Measurements from ENCODE around the gene XDH. TPM values are rescaled to one million over a fixed set of nuclear protein-coding genes. Genes with fewer than 3 reads are reported as not detected.

The XDH gene
- total and polyA plus RNA-seq, 12 donors, result 0.01 to 0.16 (median 0.08) TPM; not detected in 7

- ATAC-seq (no peak), DNase-seq (no peak)
- H3K27ac ChIP-seq, result no peak overlapping the region
- H3K4me1 ChIP-seq, result no peaks in the 10 kb centered on the region
- no peaks in the 10 kb centered on the region for H3K27me3 ChIP-seq
- intact Hi-C loops (cut with DNase I), result no loop called here
- TF ChIP-seq, protein P1, sequence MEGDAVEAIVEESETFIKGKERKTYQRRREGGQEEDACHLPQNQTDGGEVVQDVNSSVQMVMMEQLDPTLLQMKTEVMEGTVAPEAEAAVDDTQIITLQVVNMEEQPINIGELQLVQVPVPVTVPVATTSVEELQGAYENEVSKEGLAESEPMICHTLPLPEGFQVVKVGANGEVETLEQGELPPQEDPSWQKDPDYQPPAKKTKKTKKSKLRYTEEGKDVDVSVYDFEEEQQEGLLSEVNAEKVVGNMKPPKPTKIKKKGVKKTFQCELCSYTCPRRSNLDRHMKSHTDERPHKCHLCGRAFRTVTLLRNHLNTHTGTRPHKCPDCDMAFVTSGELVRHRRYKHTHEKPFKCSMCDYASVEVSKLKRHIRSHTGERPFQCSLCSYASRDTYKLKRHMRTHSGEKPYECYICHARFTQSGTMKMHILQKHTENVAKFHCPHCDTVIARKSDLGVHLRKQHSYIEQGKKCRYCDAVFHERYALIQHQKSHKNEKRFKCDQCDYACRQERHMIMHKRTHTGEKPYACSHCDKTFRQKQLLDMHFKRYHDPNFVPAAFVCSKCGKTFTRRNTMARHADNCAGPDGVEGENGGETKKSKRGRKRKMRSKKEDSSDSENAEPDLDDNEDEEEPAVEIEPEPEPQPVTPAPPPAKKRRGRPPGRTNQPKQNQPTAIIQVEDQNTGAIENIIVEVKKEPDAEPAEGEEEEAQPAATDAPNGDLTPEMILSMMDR (IDR thresholded peaks at IDR 0.05), result no peak
- H3K9me3 ChIP-seq, result peaks cover 0 to 48% (median 26%) of the 10 kb centered on the region in 11 donors
- no peaks in the 10 kb centered on the region for H3K36me3 ChIP-seq
- WGBS, 2 donors, result 86 to 93% methylated on average over 3 of the region's 3 CpGs
- H3K4me3 ChIP-seq, result no peak overlapping the region
Observed at GRCh38 chr2:31421634-31422033, 7.1 kb upstream of the XDH start.

GRCh38 chr2:31420936-31421335 lies 6.4 kb upstream of the XDH start:
- TF ChIP-seq, protein P1 (IDR thresholded peaks at IDR 0.05), result no peak
- H3K27ac ChIP-seq, result no peak overlapping the region
- no peak for ATAC-seq
- H3K4me3 ChIP-seq, result no peak overlapping the region
- peaks cover 0 to 48% (median 26%) of the 10 kb centered on the region in 11 donors for H3K9me3 ChIP-seq
- DNase-seq, result no peak
- intact Hi-C loops (cut with DNase I), result no loop called here
- no peaks in the 10 kb centered on the region for H3K27me3 ChIP-seq
- WGBS, 2 donors, result 54 to 73% methylated on average over 1 of the region's 1 CpG
- no peaks in the 10 kb centered on the region for H3K4me1 ChIP-seq
- H3K36me3 ChIP-seq, result no peaks in the 10 kb centered on the region

DNA sequence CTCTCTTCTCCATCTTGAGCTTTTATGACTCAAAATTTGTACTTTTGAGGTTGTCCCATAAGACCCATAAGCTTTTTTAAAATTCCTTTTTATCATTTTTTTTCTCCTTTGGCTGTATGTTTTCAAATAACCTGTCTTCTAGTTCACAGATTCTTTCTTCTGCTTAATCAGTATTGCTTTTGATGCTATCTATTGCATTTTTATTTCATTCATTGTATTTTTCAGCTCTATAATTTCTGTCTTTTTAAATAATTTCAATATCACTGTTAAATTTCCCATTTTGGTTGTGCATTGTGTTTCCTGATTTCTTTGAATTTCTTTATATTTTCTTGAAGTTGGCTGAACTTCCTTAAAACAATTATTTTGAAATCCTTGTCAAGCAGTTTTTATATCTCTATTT lies 4.8 kb upstream of the XDH start:
- H3K36me3 ChIP-seq, result no peaks in the 10 kb centered on the region
- no peak for ATAC-seq
- no peaks in the 10 kb centered on the region for H3K27me3 ChIP-seq
- intact Hi-C loops (cut with DNase I), result no loop called here
- H3K4me3 ChIP-seq, result no peak overlapping the region
- DNase-seq, result no peak
- no peaks in the 10 kb centered on the region for H3K4me1 ChIP-seq
- peaks cover 0 to 48% (median 26%) of the 10 kb centered on the region in 11 donors for H3K9me3 ChIP-seq
- TF ChIP-seq, protein P1 (IDR thresholded peaks at IDR 0.05), result no peak
- H3K27ac ChIP-seq, result no peak overlapping the region

- no peak for ATAC-seq
- intact Hi-C loops (cut with DNase I), result no loop called here
- Histone ChIP-seq H3K4me3 (no peak overlapping the region), H3K27ac (no peak overlapping the region), H3K36me3 (no peaks in the 10 kb centered on the region), H3K9me3 (peaks cover 0 to 32% (median 20%) of the 10 kb centered on the region in 11 donors), H3K27me3 (peaks cover 0 to 7% (median 0%) of the 10 kb centered on the region in 7 donors), H3K4me1 (no peaks in the 10 kb centered on the region)
- TF ChIP-seq, protein P1 (IDR thresholded peaks at IDR 0.05), result no peak
- WGBS, 2 donors, result 68 to 72% methylated on average over 2 of the region's 2 CpGs
- DNase-seq, result no peak
Observed at GRCh38 chr2:31415421-31415820, 879 bp upstream of the XDH start.
